HG03103 (cell line): ENCODE results near the gene DENND10.
"Not testable (repeated sequence)": the region's sequence is repeated elsewhere in the genome, so short reads cannot be mapped to it uniquely, and the experiment has no call there.

Source experiments
- ATAC-seq: cut with Tn5 transposase; IDR thresholded peaks from one replicate; pipeline ENCODE4 v1.9.1; 2021; ENCODE audit warnings: low read depth; ENCODE audit not compliant: unreplicated experiment

Gene DENND10

DNA sequence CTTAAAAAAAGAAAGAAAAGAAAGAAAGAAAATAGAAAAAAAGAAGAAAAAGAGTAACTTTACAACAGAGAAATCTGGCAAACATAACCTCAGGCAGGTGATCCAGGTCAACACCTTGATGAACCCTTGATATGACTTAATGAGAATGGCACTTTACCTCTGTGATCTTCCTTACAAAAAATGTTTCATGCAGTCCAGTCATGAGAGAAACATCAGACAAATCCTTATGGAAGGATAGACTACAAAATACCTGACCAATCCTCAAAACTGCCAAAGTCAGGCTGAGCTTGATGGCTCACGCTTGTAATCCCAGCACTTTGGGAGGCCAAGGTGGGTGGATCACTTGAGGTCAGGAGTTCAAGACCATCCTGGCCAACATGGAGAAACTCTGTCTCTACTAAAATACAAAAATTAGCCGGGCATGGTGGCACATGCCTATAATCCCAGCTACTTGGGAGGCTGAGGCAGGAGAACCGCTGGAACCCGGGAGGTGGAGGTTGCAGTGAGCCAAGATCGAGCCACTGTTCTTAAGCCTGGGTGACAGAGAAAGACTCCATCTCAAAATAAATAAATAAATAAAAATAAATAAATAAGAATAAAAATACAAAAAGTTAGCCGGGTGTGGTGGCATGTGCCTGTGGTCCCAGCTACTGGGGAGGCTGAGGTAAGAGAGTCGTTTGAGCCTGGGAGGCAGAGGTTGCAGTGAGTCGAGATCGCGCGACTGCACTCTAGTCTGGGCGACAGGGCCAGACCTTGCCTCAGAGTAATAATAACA, 7.1 kb upstream of the DENND10 start:
- not testable (repeated sequence) for ATAC-seq

- ATAC-seq, result no peak
These were observed 5.3 kb upstream of the DENND10 start for GRCh38 chr10:119098576-119098975.

GRCh38 chr10:119100434-119101238, 3.3 kb upstream of the DENND10 start:
- ATAC-seq, result no peak

- ATAC-seq, result no peak
These were observed 2.4 kb upstream of the DENND10 start for GRCh38 chr10:119101366-119102098.

- ATAC-seq, result no peak
These were observed 541 bp upstream of the DENND10 start for GRCh38 chr10:119103241-119103902.

GRCh38 chr10:119104654-119105015, 722 bp downstream of the DENND10 start:
- peak; percentile 3 for ATAC-seq

DNA sequence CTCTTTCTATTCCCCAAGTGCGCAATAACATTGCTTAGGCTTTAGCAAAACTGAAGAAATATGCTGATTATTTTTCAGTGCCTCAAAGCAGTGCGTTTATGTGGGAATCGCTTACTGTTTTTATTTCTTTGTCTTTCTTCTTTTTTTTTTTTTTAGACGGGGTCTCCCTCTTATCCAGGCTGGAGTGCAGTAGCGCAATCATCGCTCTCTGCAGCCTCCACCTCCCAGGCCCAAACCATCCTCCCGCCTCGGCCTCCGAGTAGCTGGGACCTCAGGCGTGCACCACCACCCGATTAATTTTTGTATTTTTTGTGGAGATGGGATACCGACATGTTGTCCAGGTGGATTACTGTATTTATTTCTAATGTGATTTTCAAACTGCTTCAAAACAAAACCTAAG, 1.2 kb downstream of the DENND10 start:
- ATAC-seq, result no peak

- not testable (repeated sequence) for ATAC-seq
These were observed 2.0 kb downstream of the DENND10 start for GRCh38 chr10:119105899-119106298.

- ATAC-seq, result not testable (repeated sequence)
These were observed 3.2 kb downstream of the DENND10 start for GRCh38 chr10:119107106-119107505.

GRCh38 chr10:119107771-119108170, 3.9 kb downstream of the DENND10 start:
- ATAC-seq, result not testable (repeated sequence)

DNA sequence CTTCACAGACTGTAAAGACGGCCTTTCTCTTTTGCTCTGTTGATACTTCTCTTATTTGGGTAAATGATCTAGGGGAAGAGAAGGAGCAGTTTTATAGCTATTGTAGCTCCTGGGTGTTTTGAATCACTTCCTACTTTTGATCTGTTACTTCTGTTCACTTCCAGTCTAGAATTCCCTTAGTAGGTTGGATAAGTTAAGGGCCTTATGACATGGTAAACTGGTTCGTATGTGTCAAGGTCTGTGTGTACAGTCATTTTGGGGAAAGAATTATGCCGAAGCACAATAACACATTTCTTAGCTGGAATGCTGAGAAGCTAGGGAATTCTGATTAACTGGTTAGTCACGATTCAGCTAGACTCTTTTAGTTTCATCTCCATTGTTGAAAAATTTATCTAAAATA, 8.1 kb downstream of the DENND10 start:
- ATAC-seq, result no peak

DNA sequence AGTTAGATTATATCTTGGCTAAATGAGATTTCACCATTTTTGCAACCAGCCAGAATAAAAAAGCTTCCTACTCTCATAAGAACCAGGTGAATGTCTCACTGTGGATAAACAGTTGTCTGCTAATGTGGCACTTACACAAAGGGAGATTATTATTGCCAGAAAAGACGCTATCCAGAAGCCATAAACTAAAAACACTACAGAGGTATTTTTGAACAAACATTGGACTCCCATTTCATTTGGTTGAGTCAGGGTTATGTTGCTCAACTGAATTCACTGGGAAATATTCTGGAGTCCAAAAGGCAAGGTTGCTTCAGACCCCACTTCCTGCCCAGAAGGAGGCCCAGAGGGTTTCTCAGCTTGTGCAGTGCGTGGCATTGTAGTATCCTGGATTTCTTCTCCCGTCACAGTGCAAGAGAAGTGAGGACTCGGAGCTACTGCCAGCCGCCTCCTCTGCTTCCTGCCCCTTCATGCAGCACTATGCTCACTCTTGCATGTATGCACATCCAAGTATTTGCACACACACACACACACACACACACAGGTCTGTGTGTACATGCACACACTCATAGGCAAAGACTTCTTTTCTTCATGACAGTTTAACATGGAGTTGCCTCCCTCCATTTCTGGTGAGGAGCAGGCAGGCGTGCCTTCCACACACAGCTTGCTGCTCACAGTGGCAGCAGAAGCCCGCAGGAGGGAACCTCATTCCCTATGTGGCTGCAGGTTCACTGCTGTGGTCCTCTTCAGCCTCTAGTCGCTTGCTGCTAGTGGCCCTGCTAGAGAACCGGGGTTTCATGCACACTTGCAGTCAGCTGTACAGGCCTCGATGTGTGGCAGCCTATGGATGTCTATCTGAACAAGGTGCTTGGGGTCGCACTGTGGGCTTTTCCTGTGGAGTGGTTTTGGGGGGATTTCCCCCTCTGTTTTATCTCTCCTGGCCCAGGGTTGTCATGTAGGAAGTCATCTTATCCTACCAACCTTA, 10.1 kb downstream of the DENND10 start:
- no peak for ATAC-seq

DNA sequence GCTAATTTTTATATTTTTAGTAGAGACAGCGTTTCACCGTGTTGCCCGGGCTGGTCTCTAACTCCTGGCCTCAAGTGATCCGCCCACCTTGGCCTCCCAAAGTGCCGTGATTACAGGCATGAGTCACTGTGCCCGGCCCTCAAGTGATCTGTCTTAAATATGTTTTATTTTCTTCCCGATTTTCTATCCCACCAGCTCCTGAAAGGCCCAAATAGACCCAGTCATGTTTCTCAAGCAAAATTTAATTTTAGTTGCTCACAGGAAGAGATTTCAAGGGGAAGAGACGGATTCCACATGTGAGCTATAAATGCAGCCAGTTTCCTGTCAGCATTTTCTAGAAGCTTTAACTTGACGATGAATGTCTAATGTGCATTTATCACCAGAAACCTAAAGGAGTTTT, 12.0 kb downstream of the DENND10 start:
- no peak for ATAC-seq

DNA sequence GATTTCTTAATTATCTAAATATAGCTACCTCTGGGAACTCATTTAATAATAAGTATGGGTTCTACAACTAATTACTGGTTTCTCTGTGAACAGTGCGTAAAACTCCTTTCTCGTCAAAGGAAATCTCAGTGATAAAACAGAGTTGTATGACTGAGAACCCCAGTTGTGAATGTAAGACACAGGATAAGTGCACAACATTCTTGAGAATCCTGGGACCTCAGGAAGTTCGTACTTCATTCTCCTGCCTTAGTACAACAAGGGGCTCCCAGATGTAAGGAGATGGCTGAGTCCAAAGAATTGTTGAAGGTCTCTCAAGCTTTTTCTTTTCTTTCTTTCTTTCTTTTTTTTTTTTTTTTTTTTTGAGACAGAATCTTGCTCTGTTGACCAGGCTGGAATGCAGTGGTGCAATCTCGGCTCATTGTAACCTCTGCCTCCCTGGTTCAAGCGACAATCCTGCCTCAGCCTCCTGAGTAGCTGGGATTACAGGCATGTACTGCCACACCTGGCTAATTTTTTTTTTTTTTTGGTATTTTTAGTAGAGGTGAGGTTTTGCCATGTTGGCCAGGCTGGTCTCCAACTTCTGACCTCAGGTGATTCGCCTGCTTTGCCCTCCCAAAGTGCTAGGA, 12.5 kb downstream of the DENND10 start:
- no peak for ATAC-seq

DNA sequence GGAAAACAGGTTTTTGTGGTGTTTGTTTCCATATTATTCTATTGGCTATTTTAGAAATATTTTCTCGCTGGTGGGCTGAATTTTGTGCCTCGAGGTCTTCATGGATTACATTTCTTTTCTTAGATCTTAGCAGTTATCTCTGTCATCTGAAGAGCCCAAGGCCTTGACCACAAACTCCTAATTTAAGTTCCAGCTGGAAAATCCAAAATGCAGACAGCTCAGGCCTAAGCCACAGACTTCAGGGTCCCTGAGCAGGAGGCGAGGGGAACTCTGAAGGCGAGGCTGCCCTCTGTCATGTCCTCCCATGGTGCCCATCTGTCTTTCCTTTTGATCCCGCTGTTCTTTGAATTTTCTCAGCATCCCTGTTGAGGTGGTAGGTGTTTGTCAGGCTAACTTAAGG, 14.3 kb downstream of the DENND10 start:
- ATAC-seq, result no peak

DNA sequence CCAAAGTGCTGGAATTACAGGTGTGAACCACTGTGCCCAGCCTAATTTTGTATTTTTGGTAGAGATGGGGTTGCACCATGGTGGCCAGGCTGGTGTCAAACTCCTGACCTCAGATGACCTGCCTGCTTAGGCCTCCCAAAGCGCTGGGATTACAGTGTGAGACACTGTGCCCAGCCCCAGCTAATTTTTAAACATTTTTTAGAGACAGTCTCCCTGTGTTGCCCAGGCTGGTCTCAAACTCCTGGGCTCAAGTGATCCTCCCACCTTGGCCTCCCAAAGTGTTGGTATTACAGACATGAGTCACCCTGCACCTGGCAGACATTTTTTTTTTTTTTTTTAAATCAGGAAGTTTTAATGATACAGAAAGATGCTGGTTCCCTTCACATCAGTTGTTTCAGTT, 15.5 kb downstream of the DENND10 start:
- no peak for ATAC-seq

DNA sequence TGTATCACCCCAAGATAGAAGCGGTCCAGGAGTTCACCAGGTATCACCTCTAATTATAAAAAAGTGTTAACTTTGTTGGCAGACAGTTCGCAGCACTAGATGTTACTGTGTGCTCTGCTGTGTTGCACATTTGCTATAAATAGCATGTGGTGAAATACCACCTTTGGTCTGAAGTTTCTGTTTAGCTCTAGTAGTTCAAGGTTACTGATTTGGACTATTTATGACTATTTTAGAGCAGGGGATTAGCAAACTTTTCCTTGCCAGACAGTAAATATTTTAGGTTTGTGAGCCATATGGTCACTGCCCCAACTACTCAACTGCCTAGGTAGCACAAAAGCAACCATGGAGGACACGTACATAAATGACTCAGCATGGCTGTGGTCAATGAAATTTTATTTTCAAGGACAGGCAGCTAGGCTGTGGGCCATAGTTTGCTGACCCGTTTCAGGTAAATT, 16.5 kb downstream of the DENND10 start:
- peak; percentile 87 for ATAC-seq

DNA sequence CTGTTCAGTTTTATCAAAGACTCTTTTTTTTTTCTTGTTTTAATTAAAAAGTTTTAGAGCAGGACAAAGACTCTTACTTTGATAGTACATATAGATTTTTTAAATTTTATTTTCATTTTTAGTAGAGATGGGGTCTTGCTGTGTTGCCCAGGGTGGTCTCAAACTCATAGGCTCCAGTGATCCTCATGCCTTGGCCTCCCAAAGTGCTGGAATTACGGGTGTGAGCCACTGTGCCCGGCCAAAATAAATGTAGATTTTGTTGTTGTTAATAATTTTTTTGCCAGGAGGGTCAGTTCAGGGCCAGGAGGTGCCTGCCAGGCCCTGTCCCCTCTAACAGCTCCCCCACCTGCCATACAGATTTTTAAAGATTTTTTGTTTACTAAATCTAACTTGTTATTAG, 17.0 kb downstream of the DENND10 start:
- ATAC-seq, result no peak

DNA sequence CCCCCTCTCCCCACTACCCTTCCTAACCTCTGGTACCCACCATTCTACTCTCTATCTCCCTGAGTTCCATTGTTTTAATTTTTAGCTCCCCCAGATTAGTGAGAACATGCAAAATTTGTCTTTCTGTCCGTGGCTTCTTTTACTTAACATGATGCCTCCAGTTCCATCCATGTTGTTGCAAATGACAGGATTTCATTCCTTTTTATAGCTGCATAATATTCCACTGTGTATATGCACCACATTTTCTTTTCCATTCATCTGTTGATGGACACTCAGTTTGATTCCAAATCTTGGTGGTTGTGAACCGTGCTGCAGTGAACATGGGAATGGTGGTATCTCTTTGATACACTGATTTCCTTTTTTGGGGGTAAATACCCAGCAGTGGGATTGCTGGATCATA, 22.0 kb downstream of the DENND10 start:
- no peak for ATAC-seq
